Measurements from ENCODE around the gene MYB.

MYB gene

GRCh38 chr6:135229996-135230395 lies 48.9 kb downstream of the MYB start:
- no peak overlapping the region for H3K27ac ChIP-seq
- TF ChIP-seq CTCF (conservative IDR thresholded peaks at IDR 0.05): no peak
- TF ChIP-seq ZFX (IDR thresholded peaks at IDR 0.05): no peak

- no peak overlapping the region for H3K27ac ChIP-seq
- TF ChIP-seq CTCF (conservative IDR thresholded peaks at IDR 0.05) (no peak), ZFX (IDR thresholded peaks at IDR 0.05) (no peak)
These were observed 49.8 kb downstream of the MYB start for GRCh38 chr6:135230711-135231468.

DNA sequence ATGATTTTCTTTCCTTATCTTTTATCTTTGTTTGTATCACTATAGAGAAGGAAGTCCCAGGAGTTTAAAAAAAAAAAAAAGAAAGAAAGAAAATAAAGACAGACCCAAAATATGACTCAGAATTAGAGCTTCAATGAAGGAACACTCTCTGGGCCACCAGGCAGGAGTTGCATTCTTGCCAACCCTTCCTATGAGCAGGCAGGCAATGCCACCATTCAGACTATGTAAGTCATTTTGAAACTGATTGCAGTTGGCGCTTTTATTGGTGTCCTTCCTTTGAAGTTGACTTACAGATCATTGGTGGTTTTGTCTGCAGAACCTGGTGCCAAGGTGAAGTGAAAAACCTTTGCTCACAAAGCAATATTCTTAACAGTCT lies 50.3 kb downstream of the MYB start:
- TF ChIP-seq CTCF (conservative IDR thresholded peaks at IDR 0.05) (no peak), ZFX (IDR thresholded peaks at IDR 0.05) (no peak)
- no peak overlapping the region for H3K27ac ChIP-seq

GRCh38 chr6:135233686-135234491 lies 52.8 kb downstream of the MYB start:
- H3K27ac ChIP-seq: no peak overlapping the region
- TF ChIP-seq ZFX (IDR thresholded peaks at IDR 0.05) (no peak), CTCF (conservative IDR thresholded peaks at IDR 0.05) (no peak)

DNA sequence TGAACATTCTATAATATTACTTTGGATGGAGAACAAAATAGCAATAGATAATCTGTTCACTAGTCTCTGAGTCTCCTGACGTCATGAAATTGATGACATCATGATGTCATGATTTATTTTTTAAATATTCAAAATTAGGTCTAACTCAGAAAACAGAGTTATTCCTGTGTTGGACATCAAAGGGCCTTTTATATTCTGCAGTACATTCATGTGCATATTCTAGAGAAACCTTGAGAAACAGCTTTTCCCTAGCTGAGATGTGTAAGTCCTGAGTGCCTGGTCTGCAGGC lies 53.3 kb downstream of the MYB start:
- no peak overlapping the region for H3K27ac ChIP-seq
- TF ChIP-seq CTCF (conservative IDR thresholded peaks at IDR 0.05) (no peak), ZFX (IDR thresholded peaks at IDR 0.05) (no peak)

- H3K27ac ChIP-seq: no peak overlapping the region
These were observed 54.6 kb downstream of the MYB start for GRCh38 chr6:135235716-135236115.

More at GRCh38 chr6:135235716-135236115, 54.6 kb downstream of the MYB start:
- TF ChIP-seq CTCF (conservative IDR thresholded peaks at IDR 0.05) (no peak), ZFX (IDR thresholded peaks at IDR 0.05) (no peak)
